AG04449 (cell line): ENCODE data around the gene DUS4L.
A peak's percentile ranks its signal among the peaks of the same experiment; 100 is the strongest.

ENCODE experiments used
- CTCF ChIA-PET: fragments of 350-600 bp; formaldehyde crosslinking; extraction: SDS; loops from one replicate; lab custom pipeline; 2021; ENCODE audit warnings: antibody characterized with exemption; lab: Yijun Ruan, JAX
- POLR2A ChIA-PET: fragments of 400-600, 350-600 bp; formaldehyde crosslinking; extraction: SDS; loops from one replicate; lab custom pipeline; 2020; ENCODE audit warnings: antibody characterized with exemption, inconsistent platforms; lab: Yijun Ruan, JAX
- DNase-seq: peaks from one replicate; pipeline ENCODE4 v3.0.0-alpha.2; 2010; ENCODE audit warnings: low read depth, low spot score
- H3K4me3 ChIP-seq: 2 replicates; pipeline ENCODE4 v1.5.1; 2011; ENCODE audit warnings: low read depth, mild to moderate bottlenecking, control low read depth, low read length
- CTCF ChIP-seq: IDR thresholded peaks from one replicate; pipeline ENCODE4 v1.5.1; 2011; ENCODE audit warnings: mild to moderate bottlenecking, moderate library complexity, low read length, control low read depth, inconsistent platforms; ENCODE audit not compliant: insufficient read depth; ENCODE audit errors: missing control alignments

DUS4L gene

GRCh38 chr7:107584716-107585115 is 20.9 kb downstream of the DUS4L start:
- DNase-seq = no peak
- CTCF ChIA-PET = interaction anchor here (0.9 kb wide), 1 partner anchor 122 kb away, joined by 3 read pairs; no protein-coding TSS in a partner anchor
- H3K4me3 ChIP-seq = no peak overlapping the region
- POLR2A ChIA-PET = no interaction called here
- TF ChIP-seq CTCF = no peak

GRCh38 chr7:107588529-107589130 is 24.9 kb downstream of the DUS4L start:
- DNase-seq = no peak
- TF ChIP-seq CTCF = no peak
- CTCF ChIA-PET = no interaction called here
- H3K4me3 ChIP-seq = no peak overlapping the region
- POLR2A ChIA-PET = no interaction called here

- no peak for DNase-seq
- no peak for TF ChIP-seq CTCF
- CTCF ChIA-PET = interaction anchor here (2.9 kb wide), 1 partner anchor 128 kb away, joined by 9 read pairs; no protein-coding TSS in a partner anchor
- POLR2A ChIA-PET = no interaction called here
- H3K4me3 ChIP-seq = no peak overlapping the region
Observed at GRCh38 chr7:107591421-107591820, 27.6 kb downstream of the DUS4L start.

- ChIA-PET CTCF (interaction anchor here (0.6 to 2.9 kb wide), 6 partner anchors 10 to 758 kb away, joined by 3 to 9 read pairs (median 4); no protein-coding TSS in a partner anchor), POLR2A (interaction anchor here (1.0 kb wide), 1 partner anchor 28 kb away, joined by 5 read pairs; the partner anchor contains the start of genes COG5 and DUS4L)
- no peak for TF ChIP-seq CTCF
- DNase-seq = peak; percentile 88
- no peak overlapping the region for H3K4me3 ChIP-seq
Observed at GRCh38 chr7:107592361-107593024, 28.7 kb downstream of the DUS4L start.

- no peak overlapping the region for H3K4me3 ChIP-seq
- TF ChIP-seq CTCF = no peak
- CTCF ChIA-PET = interaction anchor here (0.7 to 2.9 kb wide), 5 partner anchors 10 to 149 kb away, joined by 3 to 9 read pairs (median 4); no protein-coding TSS in a partner anchor
- no peak for DNase-seq
- POLR2A ChIA-PET = interaction anchor here (1.0 kb wide), 1 partner anchor 29 kb away, joined by 5 read pairs; the partner anchor contains the start of genes COG5 and DUS4L
Observed at GRCh38 chr7:107593025-107593410, 29.2 kb downstream of the DUS4L start.

GRCh38 chr7:107594961-107595737 is 31.4 kb downstream of the DUS4L start:
- CTCF ChIA-PET = interaction anchor here (0.9 to 1.4 kb wide), 5 partner anchors 65 to 147 kb away, joined by 3 to 4 read pairs (median 3); no protein-coding TSS in a partner anchor

More at GRCh38 chr7:107594961-107595737, 31.4 kb downstream of the DUS4L start:
- no peak for TF ChIP-seq CTCF
- POLR2A ChIA-PET = interaction anchor here (0.7 kb wide), 2 partner anchors 11 to 24 kb away, joined by 3 read pairs; no protein-coding TSS in a partner anchor
- no peak overlapping the region for H3K4me3 ChIP-seq
- peak; percentile 84 for DNase-seq
